Endothelial cell of umbilical vein (primary cell): Measurements from ENCODE around the gene METRNL. TPM values are rescaled to one million over a fixed set of nuclear protein-coding genes. Genes with fewer than 3 reads are reported as not detected.

Experiments used
- BruUV-seq: library from RNA; stranded (reverse); fragments of 400-500 nt; replicated peaks from 2 replicates; lab custom pipeline; 2021; lab: Mats Ljungman, UMichigan
- CTCF ChIA-PET: fragments of 300-600, 350-600 bp; sonication (Branson Sonifier 250); formaldehyde crosslinking; loops from one replicate; lab custom pipeline; 2021; ENCODE audit warnings: antibody characterized with exemption, inconsistent platforms; lab: Charles Lee
- POLR2A ChIA-PET: fragments of 300-600, 350-600 bp; sonication (Branson Sonifier 250); formaldehyde crosslinking; loops from one replicate; lab custom pipeline; 2021; ENCODE audit warnings: antibody characterized with exemption, inconsistent platforms; lab: Charles Lee
- DNase-seq: peaks from one replicate; pipeline ENCODE4 v3.0.0-alpha.2; 2011; ENCODE audit warnings: low read depth, low spot score
- FAIRE-seq: peaks from 2 replicates; lab custom pipeline; 2011; peaks lifted over from hg19 to GRCh38; lab: Jason Lieb, UNC
- H2AFZ ChIP-seq: 2 replicates; pipeline ENCODE4 v1.6.0; 2012; ENCODE audit warnings: low read depth, low read length, control low read depth, inconsistent platforms
- H3K27ac ChIP-seq: 2 replicates; pipeline ENCODE4 v1.5.1; 2011; ENCODE audit warnings: low read depth, mild to moderate bottlenecking, control low read depth, low read length, moderate library complexity; ENCODE audit not compliant: insufficient read depth
- H3K27me3 ChIP-seq, 2 experiments: 2 replicates each; pipeline versions ENCODE4 v1.6.0 to v1.6.1; 2011; ENCODE audit warnings: low read length in 2 of 2, mixed read lengths in 1 of 2; ENCODE audit not compliant: control insufficient read depth in 2 of 2, insufficient read depth in 2 of 2
- H3K36me3 ChIP-seq, 2 experiments: 2 replicates in 1 of 2; 3 replicates in 1 of 2; pipeline ENCODE4 v1.5.1; 2011; ENCODE audit warnings: low read length in 2 of 2, mild to moderate bottlenecking in 1 of 2, moderate library complexity in 1 of 2; ENCODE audit not compliant: control insufficient read depth in 2 of 2, insufficient read depth in 2 of 2; ENCODE audit errors: extremely low read depth in 1 of 2
- H3K4me1 ChIP-seq: 3 replicates; pipeline ENCODE4 v1.5.1; 2011; ENCODE audit warnings: mild to moderate bottlenecking, low read length; ENCODE audit not compliant: control insufficient read depth, insufficient read depth; ENCODE audit errors: extremely low read depth
- H3K4me2 ChIP-seq: 2 replicates; pipeline ENCODE4 v1.6.1; 2011; ENCODE audit warnings: low read length, control low read depth, mixed read lengths; ENCODE audit not compliant: insufficient read depth
- H3K4me3 ChIP-seq, 3 experiments: fragments of 200-600 bp in 1 of 3; sonication (generic), shearing (Covaris generic) in 1 of 3; replicated peaks in 1 of 3; 2 replicates each; pipeline ENCODE4 v1.5.1; 2011 to 2016; ENCODE audit warnings: control low read depth in 3 of 3, low read length in 3 of 3, mild to moderate bottlenecking in 2 of 3, inconsistent platforms in 1 of 3, low read depth in 1 of 3, moderate library complexity in 1 of 3; ENCODE audit not compliant: insufficient read depth in 1 of 3
- H3K79me2 ChIP-seq: 2 replicates; pipeline ENCODE4 v1.6.0; 2012; ENCODE audit warnings: low read length, inconsistent platforms; ENCODE audit not compliant: control insufficient read depth, insufficient read depth
- H3K9ac ChIP-seq: replicated peaks from 2 replicates; pipeline ENCODE3; 2011; ENCODE audit warnings: low read length, control low read depth; ENCODE audit not compliant: insufficient read depth; ENCODE audit errors: extremely low read depth
- H3K9me1 ChIP-seq: replicated peaks from 3 replicates; pipeline ENCODE4 v1.6.0; 2011; ENCODE audit warnings: mild to moderate bottlenecking, low read length; ENCODE audit not compliant: control insufficient read depth, insufficient read depth; ENCODE audit errors: extremely low read depth
- H3K9me3 ChIP-seq: replicated peaks from 2 replicates; pipeline ENCODE4 v1.5.1; 2012; ENCODE audit warnings: low read length, inconsistent platforms; ENCODE audit not compliant: control insufficient read depth, insufficient read depth
- H4K20me1 ChIP-seq: replicated peaks from 2 replicates; pipeline ENCODE3; 2011; ENCODE audit warnings: mild to moderate bottlenecking, low read length; ENCODE audit not compliant: control insufficient read depth, insufficient read depth; ENCODE audit errors: extremely low read depth
- EZH2 ChIP-seq: IDR thresholded peaks from 2 replicates; pipeline ENCODE4 v1.6.1; 2012; ENCODE audit warnings: borderline replicate concordance, low read depth, mild to moderate bottlenecking, moderate library complexity, low read length, inconsistent platforms; ENCODE audit not compliant: severe bottlenecking
- FOS ChIP-seq: IDR thresholded peaks from 2 replicates; pipeline ENCODE4 v1.6.1; 2011; ENCODE audit warnings: mild to moderate bottlenecking, low read length, moderate library complexity, borderline replicate concordance; ENCODE audit not compliant: insufficient read depth
- GATA2 ChIP-seq: IDR thresholded peaks from 2 replicates; pipeline ENCODE4 v1.7.0; 2011; ENCODE audit warnings: low read depth, mild to moderate bottlenecking, moderate library complexity, mixed read lengths, low read length; ENCODE audit not compliant: insufficient read length, insufficient read depth
- JUN ChIP-seq: IDR thresholded peaks from 2 replicates; pipeline ENCODE4 v1.6.1; 2011; ENCODE audit warnings: borderline replicate concordance, low read depth; ENCODE audit not compliant: insufficient read length, insufficient read depth
- MYC ChIP-seq: IDR thresholded peaks from one replicate; pipeline ENCODE4 v1.6.1; 2011; ENCODE audit warnings: mild to moderate bottlenecking, low read depth, low read length
- POLR2A ChIP-seq: IDR thresholded peaks from 2 replicates; pipeline ENCODE4 v1.6.1; 2012; ENCODE audit warnings: low read depth, mild to moderate bottlenecking, control low read depth, low read length
- POLR2AphosphoS5 ChIP-seq: IDR thresholded peaks from 2 replicates; pipeline ENCODE4 v1.6.1; 2012; ENCODE audit warnings: low read depth, mild to moderate bottlenecking, control low read depth, low read length, moderate library complexity; ENCODE audit not compliant: insufficient read depth
- dilution Hi-C: fragments of 300-500 bp; cut with MboI; formaldehyde crosslinking; loops from one replicate; pipeline ENCODE4 v1.15.0; 2019; ENCODE audit warnings: low sequenced_read_pairs; ENCODE audit not compliant: extremely low pct_ligation_motif_present
- intact Hi-C: fragments of 100-400 bp; cut with micrococcal nuclease; formaldehyde crosslinking; loops from one replicate; pipeline ENCODE4 v1.10.0; 2022
- polyA plus RNA-seq, 4 experiments: library from polyadenylated mRNA; depleted of rRNA in 3 of 4; stranded (reverse) in 3 of 4; unstranded in 1 of 4; fragments of >200 nt; gene quantifications; 2 replicates each; pipeline versions ENCODE4 v1.2.1 to v1.2.3, GENCODE V29; 2011 to 2012; ENCODE audit warnings: missing spikeins in 1 of 4
- total RNA-seq: library from RNA; stranded (reverse); gene quantifications from 2 replicates; pipeline ENCODE4 v1.2.3, GENCODE V29; 2021
- TF ChIP-seq, protein P1 (sequence below), 2 donors: IDR thresholded peaks; 1 replicate in 1 of 2; 2 replicates in 1 of 2; pipeline ENCODE4 v1.5.1; 2011; ENCODE audit warnings: low read length in 2 of 2, mild to moderate bottlenecking in 2 of 2, moderate library complexity in 2 of 2, control low read depth in 1 of 2, inconsistent platforms in 1 of 2, low read depth in 1 of 2; ENCODE audit not compliant: insufficient read depth in 1 of 2; ENCODE audit errors: extremely low read depth in 1 of 2
- TF ChIP-seq, protein P2 (sequence below): IDR thresholded peaks from 2 replicates; pipeline ENCODE4 v1.6.1; 2011; ENCODE audit not compliant: insufficient read depth, insufficient read length

METRNL gene
- total and polyA plus RNA-seq, 2 donors (not counting 3 experiments of a cell fraction or from before 2014, with no cell fraction given): 29.5 to 54.4 TPM

DNA sequence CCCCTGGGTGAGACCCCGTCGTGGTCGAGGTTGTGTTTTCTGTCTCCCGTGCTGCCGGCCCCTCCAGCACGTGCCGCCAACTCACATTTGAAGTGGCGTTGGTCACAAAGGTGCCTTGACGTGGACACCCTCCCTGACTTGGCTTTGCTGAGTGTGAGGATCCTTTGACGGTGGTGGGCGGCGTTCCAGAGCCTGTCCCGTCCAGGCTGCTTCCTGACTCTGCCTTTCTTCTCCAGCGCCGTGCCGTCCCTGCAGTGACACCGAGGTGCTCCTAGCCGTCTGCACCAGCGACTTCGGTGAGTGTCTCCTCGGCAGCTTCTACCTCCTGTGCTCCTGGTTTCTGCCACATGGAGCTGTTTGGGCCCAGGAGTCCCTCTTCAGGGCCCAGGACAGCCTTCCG is 13.5 kb downstream of the METRNL start:
- Histone ChIP-seq H3K27ac (no peak overlapping the region), H2AFZ (no peak overlapping the region), H3K9me1 (no peaks in the 10 kb centered on the region), H4K20me1 (no peaks in the 10 kb centered on the region), H3K4me3 (no peak overlapping the region), H3K9ac (no peak overlapping the region), H3K4me2 (no peak overlapping the region), H3K9me3 (no peaks in the 10 kb centered on the region), H3K27me3 (no peaks in the 10 kb centered on the region), H3K79me2 (peaks cover 10% of the 10 kb centered on the region), H3K36me3 (peaks cover 6 to 34% of the 10 kb centered on the region in 2 experiments), H3K4me1 (no peaks in the 10 kb centered on the region)
- dilution Hi-C loops (no loop called here), intact Hi-C loops (no loop called here)
- ChIA-PET CTCF (no interaction called here), POLR2A (no interaction called here)
- no peak for FAIRE-seq
- no peak for DNase-seq
- BruUV-seq: no TSS peak
- TF ChIP-seq, protein P1, sequence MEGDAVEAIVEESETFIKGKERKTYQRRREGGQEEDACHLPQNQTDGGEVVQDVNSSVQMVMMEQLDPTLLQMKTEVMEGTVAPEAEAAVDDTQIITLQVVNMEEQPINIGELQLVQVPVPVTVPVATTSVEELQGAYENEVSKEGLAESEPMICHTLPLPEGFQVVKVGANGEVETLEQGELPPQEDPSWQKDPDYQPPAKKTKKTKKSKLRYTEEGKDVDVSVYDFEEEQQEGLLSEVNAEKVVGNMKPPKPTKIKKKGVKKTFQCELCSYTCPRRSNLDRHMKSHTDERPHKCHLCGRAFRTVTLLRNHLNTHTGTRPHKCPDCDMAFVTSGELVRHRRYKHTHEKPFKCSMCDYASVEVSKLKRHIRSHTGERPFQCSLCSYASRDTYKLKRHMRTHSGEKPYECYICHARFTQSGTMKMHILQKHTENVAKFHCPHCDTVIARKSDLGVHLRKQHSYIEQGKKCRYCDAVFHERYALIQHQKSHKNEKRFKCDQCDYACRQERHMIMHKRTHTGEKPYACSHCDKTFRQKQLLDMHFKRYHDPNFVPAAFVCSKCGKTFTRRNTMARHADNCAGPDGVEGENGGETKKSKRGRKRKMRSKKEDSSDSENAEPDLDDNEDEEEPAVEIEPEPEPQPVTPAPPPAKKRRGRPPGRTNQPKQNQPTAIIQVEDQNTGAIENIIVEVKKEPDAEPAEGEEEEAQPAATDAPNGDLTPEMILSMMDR (IDR thresholded peaks at IDR 0.05; ENCODE audit: extremely low read depth in 1 of 2, insufficient read depth in 1 of 2, low read depth in 1 of 2, low read length in 2 of 2): no peak
- TF ChIP-seq POLR2A: no peak
- TF ChIP-seq EZH2: no peak
- no peak for TF ChIP-seq JUN
- TF ChIP-seq GATA2: no peak
- no peak for TF ChIP-seq POLR2AphosphoS5
- TF ChIP-seq, protein P2, sequence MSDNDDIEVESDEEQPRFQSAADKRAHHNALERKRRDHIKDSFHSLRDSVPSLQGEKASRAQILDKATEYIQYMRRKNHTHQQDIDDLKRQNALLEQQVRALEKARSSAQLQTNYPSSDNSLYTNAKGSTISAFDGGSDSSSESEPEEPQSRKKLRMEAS: no peak
- TF ChIP-seq MYC: no peak
- TF ChIP-seq FOS: no peak
